HL-60 (cell line): Measurements from ENCODE around the gene ADM2.

Source experiments
- DNase-seq, 2 experiments: peaks; one replicate each; pipeline ENCODE4 v3.0.0-alpha.2; 2010 to 2020; ENCODE audit warnings: low read depth in 1 of 2, low spot score in 1 of 2
- H3K27ac ChIP-seq: fragments of 250-450 bp; sonication (Bioruptor Pico); replicated peaks from 2 replicates; pipeline ENCODE4 v1.5.1; 2020; ENCODE audit warnings: mild to moderate bottlenecking, moderate library complexity
- H3K27me3 ChIP-seq: fragments of 250-450 bp; sonication (Bioruptor Pico); 2 replicates; pipeline ENCODE4 v1.5.1; 2021; ENCODE audit warnings: mild to moderate bottlenecking, moderate library complexity; ENCODE audit not compliant: insufficient read depth, poor library complexity, severe bottlenecking
- H3K4me3 ChIP-seq: replicated peaks from 2 replicates; pipeline ENCODE4 v1.5.1; 2011; ENCODE audit warnings: mild to moderate bottlenecking, control low read depth, low read length; ENCODE audit not compliant: insufficient read depth
- CTCF ChIP-seq: IDR thresholded peaks from one replicate; pipeline ENCODE4 v1.5.1; 2011; ENCODE audit warnings: low read length, control low read depth, inconsistent platforms; ENCODE audit not compliant: insufficient read depth
- GABPA ChIP-seq: IDR thresholded peaks from 2 replicates; pipeline ENCODE4 v1.6.1; 2012; ENCODE audit warnings: low read depth
- POLR2AphosphoS5 ChIP-seq: IDR thresholded peaks from 2 replicates; pipeline ENCODE4 v1.6.1; 2012; ENCODE audit warnings: low read depth
- REST ChIP-seq: IDR thresholded peaks from 2 replicates; pipeline ENCODE4 v1.6.1; 2012; ENCODE audit warnings: low read depth; ENCODE audit not compliant: insufficient replicate concordance
- SPI1 ChIP-seq: IDR thresholded peaks from 2 replicates; pipeline ENCODE4 v1.6.1; 2012; ENCODE audit warnings: low read depth, mild to moderate bottlenecking, borderline replicate concordance

The ADM2 gene

GRCh38 chr22:50529416-50529896, 48.1 kb downstream of the ADM2 start:
- Histone ChIP-seq H3K4me3 (peak overlapping the region; percentile 58), H3K27me3 (no peaks in the 10 kb centered on the region), H3K27ac (peak overlapping the region; percentile 99)
- no peak for DNase-seq
- TF ChIP-seq CTCF = no peak
- no peak for TF ChIP-seq REST
- no peak for TF ChIP-seq GABPA
- no peak for TF ChIP-seq SPI1
- peak; percentile 23; the same call in 1 of the 2 replicates for TF ChIP-seq POLR2AphosphoS5

GRCh38 chr22:50529897-50530579, 48.7 kb downstream of the ADM2 start, which contains the start of gene TYMP:
Gene TYMP, minus strand, starts transcription at chr22:50530012. Its CDS starts 303 bp downstream, at chr22:50529709.
- peak within 1 kb of the TSS; percentile 99 for H3K27ac ChIP-seq
- TF ChIP-seq POLR2AphosphoS5 = peak; percentile 91; the same call in 1 of the 2 replicates
- peak; percentile 50 for TF ChIP-seq REST
- TF ChIP-seq SPI1 = no peak
- no peak for TF ChIP-seq GABPA
- DNase-seq = peak; percentile 87 to 88
- peak within 1 kb of the TSS; percentile 58 for H3K4me3 ChIP-seq
- no peaks in the 10 kb centered on the region for H3K27me3 ChIP-seq

GRCh38 chr22:50530580-50530876, 49.2 kb downstream of the ADM2 start:
- Histone ChIP-seq H3K27me3 (no peaks in the 10 kb centered on the region), H3K27ac (peak overlapping the region; percentile 99)
- TF ChIP-seq REST (no peak), CTCF (no peak), GABPA (no peak), SPI1 (no peak), POLR2AphosphoS5 (no peak; the same call in 1 of the 2 replicates)

More at GRCh38 chr22:50530580-50530876, 49.2 kb downstream of the ADM2 start:
- DNase-seq = no peak
- peak overlapping the region; percentile 58 for H3K4me3 ChIP-seq
